ENCODE measurements around the gene YPEL1. TPM values are rescaled to one million over a fixed set of nuclear protein-coding genes. Genes with fewer than 3 reads are reported as not detected.
"Not testable (repeated sequence)": the region's sequence is repeated elsewhere in the genome, so short reads cannot be mapped to it uniquely, and the experiment has no call there.

The YPEL1 gene
- total RNA-seq, 5 donors from 2014 or later (not counting 1 experiment from before 2014, with no cell fraction given), result 8.2 to 12.6 (median 9.9) TPM

- H3K36me3 ChIP-seq (ENCODE audit: control insufficient read depth in 2 of 2, extremely low read depth in 1 of 2, insufficient read depth in 1 of 2, low read length in 1 of 2), result peaks cover 24 to 44% of the 10 kb centered on the region in 2 donors
These were observed 56.2 kb downstream of the YPEL1 start for GRCh38 chr22:21679383-21679782.

DNA sequence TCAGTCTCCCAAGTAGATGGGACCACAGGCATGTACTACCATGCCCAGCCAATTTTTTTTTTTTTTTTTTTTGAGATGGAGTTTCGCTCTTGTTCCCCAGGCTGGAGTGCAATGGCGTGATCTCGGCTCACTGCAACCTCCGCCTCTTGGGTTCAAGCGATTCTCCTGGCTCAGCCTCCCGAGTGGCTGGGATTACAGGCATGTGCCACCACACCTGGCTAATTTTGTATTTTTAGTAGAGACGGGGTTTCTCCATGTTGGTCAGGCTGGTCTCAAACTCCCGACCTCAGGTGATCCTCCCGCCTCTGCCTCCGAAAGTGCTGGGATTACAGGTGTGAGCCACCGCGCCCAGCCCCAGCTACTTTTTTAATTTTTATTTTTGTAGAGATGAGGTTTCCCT is 56.8 kb downstream of the YPEL1 start:
- peaks cover 25 to 47% of the 10 kb centered on the region in 2 donors for H3K36me3 ChIP-seq (ENCODE audit: control insufficient read depth in 2 of 2, extremely low read depth in 1 of 2, insufficient read depth in 1 of 2, low read length in 1 of 2)
- peaks cover 41% of the 10 kb centered on the region for H3K36me3 Mint-ChIP-seq
- CTCF ChIA-PET; DNase-seq; H3K9me3 ChIP-seq; H3K4me3 Mint-ChIP-seq; H3K4me3 ChIP-seq (ENCODE audit: control insufficient read depth in 1 of 2, extremely low read depth in 1 of 2, low read length in 1 of 2); H3K27ac ChIP-seq (ENCODE audit: low read length); H3K27me3 ChIP-seq (replicated peaks in 1 of 2; ENCODE audit: control insufficient read depth in 2 of 2, extremely low read depth in 1 of 2, insufficient read depth in 2 of 2, low read length in 1 of 2); H3K4me1 Mint-ChIP-seq; H3K9me3 Mint-ChIP-seq; POLR2A ChIA-PET; H3K4me1 ChIP-seq (ENCODE audit: control insufficient read depth in 1 of 2, extremely low read depth in 1 of 2, insufficient read depth in 2 of 2, low read length in 2 of 2); H3K27ac Mint-ChIP-seq; H3K27me3 Mint-ChIP-seq; ATAC-seq (replicated peaks in 1 of 4): not testable (repeated sequence)
- WGBS (ENCODE audit: insufficient coverage), result 90% methylated on average over 2 of the region's 12 CpGs

More at GRCh38 chr22:21679383-21679782, 56.2 kb downstream of the YPEL1 start:
- Histone ChIP-seq H3K27ac (ENCODE audit: low read length) (no peak overlapping the region), H3K27me3 (replicated peaks in 1 of 2; ENCODE audit: control insufficient read depth in 2 of 2, extremely low read depth in 1 of 2, insufficient read depth in 2 of 2, low read length in 1 of 2) (no peaks in the 10 kb centered on the region), H3K9me3 (no peaks in the 10 kb centered on the region), H3K4me1 (ENCODE audit: control insufficient read depth in 1 of 2, extremely low read depth in 1 of 2, insufficient read depth in 2 of 2, low read length in 2 of 2) (no peaks in the 10 kb centered on the region), H3K4me3 (ENCODE audit: control insufficient read depth in 1 of 2, extremely low read depth in 1 of 2, low read length in 1 of 2) (no peak overlapping the region)
- ChIA-PET CTCF (no interaction called here), POLR2A (no interaction called here)
- H3K9me3 Mint-ChIP-seq, result no peaks in the 10 kb centered on the region
- ATAC-seq (replicated peaks in 1 of 4), result no peak
- H3K36me3 Mint-ChIP-seq, result peaks cover 37% of the 10 kb centered on the region
- WGBS (ENCODE audit: insufficient coverage), result 93% methylated on average over 3 of the region's 4 CpGs
- H3K4me1 Mint-ChIP-seq, result peaks cover 0 to 4% (median 0%) of the 10 kb centered on the region in 3 donors
- H3K27me3 Mint-ChIP-seq, result no peaks in the 10 kb centered on the region
- no peak for DNase-seq
- H3K4me3 Mint-ChIP-seq, result no peak overlapping the region
- H3K27ac Mint-ChIP-seq, result no peak overlapping the region

DNA sequence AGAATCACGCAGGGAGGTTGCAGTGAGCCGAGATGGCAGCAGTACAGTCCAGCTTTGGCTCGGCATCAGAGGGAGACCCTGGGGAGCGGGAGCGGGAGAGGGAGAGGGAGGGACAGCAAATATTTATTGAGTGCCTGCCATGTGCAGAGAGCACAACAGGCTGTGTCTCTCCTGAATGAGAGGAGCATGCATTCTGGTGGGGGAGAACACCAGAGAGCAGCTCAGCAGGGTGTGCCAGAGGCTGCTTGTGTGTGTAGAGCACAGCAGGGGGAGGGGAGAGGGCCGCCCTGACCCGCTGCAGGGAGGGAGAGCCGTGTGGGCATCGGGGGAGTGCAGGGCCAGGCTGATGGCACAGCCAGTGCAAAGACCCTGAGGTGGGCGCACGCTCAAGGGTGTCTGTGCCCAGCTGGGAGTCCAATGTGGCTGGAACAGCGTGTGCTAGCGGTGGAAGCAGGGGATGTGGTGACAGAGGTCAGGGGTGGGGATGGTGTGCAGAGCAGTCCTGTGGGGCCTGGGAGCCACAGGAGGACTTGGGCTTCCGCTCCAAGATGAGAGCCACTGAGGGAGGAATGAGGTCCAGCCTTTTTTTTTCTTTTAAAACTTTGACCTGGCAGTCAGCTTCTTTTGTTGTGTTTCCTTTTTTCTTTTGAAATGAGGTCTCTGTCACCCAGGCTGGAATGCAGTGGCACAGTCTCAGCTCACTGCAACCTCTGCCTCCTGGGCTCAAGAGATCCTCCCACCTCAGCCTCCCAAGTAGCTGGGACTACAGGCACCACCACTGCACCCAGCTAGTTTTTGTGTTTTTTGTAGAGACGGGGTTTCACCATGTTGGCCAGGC is 57.8 kb downstream of the YPEL1 start:
- H3K4me1 Mint-ChIP-seq, result peaks cover 0 to 4% (median 0%) of the 10 kb centered on the region in 3 donors
- Histone ChIP-seq H3K27me3 (replicated peaks in 1 of 2; ENCODE audit: control insufficient read depth in 2 of 2, extremely low read depth in 1 of 2, insufficient read depth in 2 of 2, low read length in 1 of 2) (no peaks in the 10 kb centered on the region), H3K36me3 (ENCODE audit: control insufficient read depth in 2 of 2, extremely low read depth in 1 of 2, insufficient read depth in 1 of 2, low read length in 1 of 2) (peaks cover 20 to 49% of the 10 kb centered on the region in 2 donors), H3K4me3 (ENCODE audit: control insufficient read depth in 1 of 2, extremely low read depth in 1 of 2, low read length in 1 of 2) (no peak overlapping the region), H3K27ac (ENCODE audit: low read length) (no peak overlapping the region), H3K9me3 (no peaks in the 10 kb centered on the region), H3K4me1 (ENCODE audit: control insufficient read depth in 1 of 2, extremely low read depth in 1 of 2, insufficient read depth in 2 of 2, low read length in 2 of 2) (no peaks in the 10 kb centered on the region)
- ChIA-PET CTCF (no interaction called here), POLR2A (no interaction called here)
- H3K27ac Mint-ChIP-seq, result no peak overlapping the region
- H3K4me3 Mint-ChIP-seq, result no peak overlapping the region
- no peaks in the 10 kb centered on the region for H3K27me3 Mint-ChIP-seq
- peaks cover 45% of the 10 kb centered on the region for H3K36me3 Mint-ChIP-seq
- no peak for DNase-seq
- ATAC-seq (replicated peaks in 1 of 4), result no peak
- no peaks in the 10 kb centered on the region for H3K9me3 Mint-ChIP-seq
- WGBS (ENCODE audit: insufficient coverage), result 94% methylated on average over 12 of the region's 15 CpGs

GRCh38 chr22:21674638-21675245 is 60.9 kb downstream of the YPEL1 start:
- no peak for ATAC-seq (replicated peaks in 1 of 4)
- Mint-ChIP-seq H3K9me3 (no peaks in the 10 kb centered on the region), H3K27ac (no peak overlapping the region), H3K27me3 (no peaks in the 10 kb centered on the region), H3K4me1 (peaks cover 0 to 6% (median 4%) of the 10 kb centered on the region in 3 donors), H3K4me3 (no peak overlapping the region), H3K36me3 (peaks cover 58% of the 10 kb centered on the region)
- Histone ChIP-seq H3K4me1 (ENCODE audit: control insufficient read depth in 1 of 2, extremely low read depth in 1 of 2, insufficient read depth in 2 of 2, low read length in 2 of 2) (no peaks in the 10 kb centered on the region), H3K27ac (ENCODE audit: low read length) (no peak overlapping the region), H3K4me3 (ENCODE audit: control insufficient read depth in 1 of 2, extremely low read depth in 1 of 2, low read length in 1 of 2) (no peak overlapping the region), H3K9me3 (no peaks in the 10 kb centered on the region), H3K36me3 (ENCODE audit: control insufficient read depth in 2 of 2, extremely low read depth in 1 of 2, insufficient read depth in 1 of 2, low read length in 1 of 2) (peaks cover 19 to 58% of the 10 kb centered on the region in 2 donors), H3K27me3 (replicated peaks in 1 of 2; ENCODE audit: control insufficient read depth in 2 of 2, extremely low read depth in 1 of 2, insufficient read depth in 2 of 2, low read length in 1 of 2) (no peaks in the 10 kb centered on the region)
- DNase-seq, result no peak
- ChIA-PET POLR2A (no interaction called here), CTCF (no interaction called here)
- 94% methylated on average over 10 of the region's 12 CpGs for WGBS (ENCODE audit: insufficient coverage)

- Histone ChIP-seq H3K27me3 (replicated peaks in 1 of 2; ENCODE audit: control insufficient read depth in 2 of 2, extremely low read depth in 1 of 2, insufficient read depth in 2 of 2, low read length in 1 of 2) (no peaks in the 10 kb centered on the region), H3K27ac (ENCODE audit: low read length) (no peak overlapping the region), H3K4me3 (ENCODE audit: control insufficient read depth in 1 of 2, extremely low read depth in 1 of 2, low read length in 1 of 2) (no peak overlapping the region), H3K36me3 (ENCODE audit: control insufficient read depth in 2 of 2, extremely low read depth in 1 of 2, insufficient read depth in 1 of 2, low read length in 1 of 2) (peaks cover 19 to 64% of the 10 kb centered on the region in 2 donors), H3K4me1 (ENCODE audit: control insufficient read depth in 1 of 2, extremely low read depth in 1 of 2, insufficient read depth in 2 of 2, low read length in 2 of 2) (no peaks in the 10 kb centered on the region), H3K9me3 (no peaks in the 10 kb centered on the region)
- H3K4me3 Mint-ChIP-seq, result no peak overlapping the region
- ChIA-PET CTCF (no interaction called here), POLR2A (no interaction called here)
- DNase-seq, result no peak
- peaks cover 59% of the 10 kb centered on the region for H3K36me3 Mint-ChIP-seq
- no peak for ATAC-seq (replicated peaks in 1 of 4)
- WGBS (ENCODE audit: insufficient coverage), result 95% methylated on average over 8 of the region's 12 CpGs
- H3K27ac Mint-ChIP-seq, result no peak overlapping the region
- H3K9me3 Mint-ChIP-seq, result no peaks in the 10 kb centered on the region
- peaks cover 5 to 15% (median 10%) of the 10 kb centered on the region in 3 donors for H3K4me1 Mint-ChIP-seq
- H3K27me3 Mint-ChIP-seq, result no peaks in the 10 kb centered on the region
These were observed 61.9 kb downstream of the YPEL1 start for GRCh38 chr22:21673534-21674321.

- H3K27me3 Mint-ChIP-seq, result no peaks in the 10 kb centered on the region
- no peak overlapping the region for H3K4me3 Mint-ChIP-seq
- peaks cover 16 to 24% (median 20%) of the 10 kb centered on the region in 3 donors for H3K4me1 Mint-ChIP-seq
- peaks cover 56% of the 10 kb centered on the region for H3K36me3 Mint-ChIP-seq
- Histone ChIP-seq H3K36me3 (ENCODE audit: control insufficient read depth in 2 of 2, extremely low read depth in 1 of 2, insufficient read depth in 1 of 2, low read length in 1 of 2) (peaks cover 16 to 64% of the 10 kb centered on the region in 2 donors), H3K27ac (ENCODE audit: low read length) (no peak overlapping the region), H3K4me3 (ENCODE audit: control insufficient read depth in 1 of 2, extremely low read depth in 1 of 2, low read length in 1 of 2) (no peak overlapping the region), H3K27me3 (replicated peaks in 1 of 2; ENCODE audit: control insufficient read depth in 2 of 2, extremely low read depth in 1 of 2, insufficient read depth in 2 of 2, low read length in 1 of 2) (no peaks in the 10 kb centered on the region), H3K9me3 (no peaks in the 10 kb centered on the region), H3K4me1 (ENCODE audit: control insufficient read depth in 1 of 2, extremely low read depth in 1 of 2, insufficient read depth in 2 of 2, low read length in 2 of 2) (peaks cover 0 to 8% of the 10 kb centered on the region in 2 experiments)
- ATAC-seq (replicated peaks in 1 of 4) (no peak), DNase-seq (no peak)
- POLR2A ChIA-PET, result no interaction called here
- 100% methylated on average over 4 of the region's 6 CpGs for WGBS (ENCODE audit: insufficient coverage)
- H3K9me3 Mint-ChIP-seq, result no peaks in the 10 kb centered on the region
- no peak overlapping the region for H3K27ac Mint-ChIP-seq
- CTCF ChIA-PET, result no interaction called here
These were observed 63.4 kb downstream of the YPEL1 start for GRCh38 chr22:21672107-21672629.

All from T-cell (primary cell).